Urinary bladder (tissue), 4 donors: Measurements from ENCODE around the gene REEP1. TPM values are rescaled to one million over a fixed set of nuclear protein-coding genes. Genes with fewer than 3 reads are reported as not detected.
A peak's percentile ranks its signal among the peaks of the same experiment; 100 is the strongest.

Source experiments
- DNase-seq: peaks from one replicate; pipeline ENCODE4 v3.0.0-alpha.2; 2015; ENCODE audit errors: extremely low spot score
- H3K27ac ChIP-seq: one replicate; pipeline ENCODE4 v1.5.1; 2013; ENCODE audit warnings: low read depth, mild to moderate bottlenecking, moderate library complexity
- H3K36me3 ChIP-seq: one replicate; pipeline ENCODE4 v1.6.1; 2013; ENCODE audit warnings: mild to moderate bottlenecking, moderate library complexity; ENCODE audit not compliant: insufficient read depth
- H3K4me1 ChIP-seq: one replicate; pipeline ENCODE4 v1.6.1; 2013; ENCODE audit warnings: mild to moderate bottlenecking, moderate library complexity; ENCODE audit not compliant: insufficient read depth
- H3K4me3 ChIP-seq: one replicate; pipeline ENCODE4 v1.5.1; 2013; ENCODE audit warnings: low read depth, low read length
- WGBS: extraction: QIAGEN DNeasy Blood & Tissue Kit; methylation state at CpG from one replicate; pipeline ENCODE4 v1.1.7; 2013; 5-methylcytosine and 5-hydroxymethylcytosine counted together
- polyA plus RNA-seq: library from polyadenylated mRNA; stranded (reverse); fragments of 200-250 nt; gene quantifications from one replicate; pipeline ENCODE4 v1.2.3, GENCODE V29; 2013
- total RNA-seq: library from RNA; depleted of rRNA; stranded (reverse); fragments of >200 nt; gene quantifications from one replicate; pipeline ENCODE4 v1.2.3, GENCODE V29; 2014
- donor health status: healthy with polysubstance abuse.
- donor health status: healthy.

REEP1 gene
- total and polyA plus RNA-seq, 2 donors, result 21.9 to 39.5 TPM

DNA sequence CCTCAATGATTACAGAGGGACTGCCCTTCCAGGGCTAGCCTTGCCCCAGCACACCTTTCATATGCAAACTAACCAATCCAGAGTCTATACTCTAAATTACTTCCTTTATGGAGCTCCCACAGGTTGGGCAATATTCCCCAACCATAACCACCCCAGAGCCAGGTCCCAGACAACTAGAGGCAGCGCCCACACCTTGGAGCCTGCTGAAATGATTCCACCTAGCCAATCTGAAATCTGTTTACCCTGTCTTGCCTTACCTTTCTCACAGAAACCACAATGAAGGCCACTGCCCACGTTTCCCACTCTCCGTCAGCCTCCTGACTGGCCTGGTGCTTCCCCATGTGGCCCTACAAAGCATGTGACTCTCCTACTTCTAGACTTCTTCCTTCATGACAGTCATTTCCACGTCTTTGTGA lies 62.0 kb downstream of the REEP1 start:
- 80% methylated on average over 4 of the region's 4 CpGs for WGBS
- H3K4me3 ChIP-seq, result no peak overlapping the region
- no peaks in the 10 kb centered on the region for H3K36me3 ChIP-seq
- H3K4me1 ChIP-seq, result peaks cover 1% of the 10 kb centered on the region
- H3K27ac ChIP-seq, result no peak overlapping the region
- no peak for DNase-seq

GRCh38 chr2:86274918-86275275 lies 62.5 kb downstream of the REEP1 start:
- WGBS, result 81% methylated on average over 3 of the region's 3 CpGs
- no peak for DNase-seq
- Histone ChIP-seq H3K36me3 (no peaks in the 10 kb centered on the region), H3K4me3 (no peak overlapping the region), H3K4me1 (peaks cover 1% of the 10 kb centered on the region), H3K27ac (no peak overlapping the region)

DNA sequence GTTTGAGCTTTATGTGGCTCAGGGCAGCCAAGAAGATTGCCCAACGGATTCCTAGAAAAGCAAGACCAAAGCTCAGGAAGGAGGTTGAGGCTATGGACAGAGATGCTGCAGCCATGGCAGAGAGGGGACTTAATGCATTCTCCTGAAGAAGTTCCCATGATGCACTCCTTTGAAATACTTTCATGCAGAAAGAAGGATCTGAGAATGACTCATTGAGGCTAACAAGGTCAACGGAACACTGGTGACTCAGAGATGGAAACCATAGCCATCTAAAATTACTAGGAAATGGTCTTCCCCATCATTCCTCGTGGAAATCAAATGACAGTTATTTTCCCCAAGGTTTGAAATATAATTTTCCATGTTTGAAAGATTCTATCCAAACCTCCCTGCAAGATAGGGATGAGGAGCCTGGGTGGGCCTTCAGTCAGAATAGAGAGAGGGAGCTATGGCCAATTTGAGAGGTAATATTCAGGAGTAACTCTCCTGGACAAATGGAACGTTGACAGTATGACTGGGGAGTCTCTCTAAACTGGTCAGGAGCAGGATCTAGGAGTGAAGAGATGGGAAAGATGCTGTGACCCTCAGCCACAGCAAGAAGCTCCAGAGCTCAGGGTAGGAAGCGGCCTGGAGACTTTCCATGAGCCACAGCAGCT lies 63.0 kb downstream of the REEP1 start:
- no peak for DNase-seq
- Histone ChIP-seq H3K36me3 (no peaks in the 10 kb centered on the region), H3K27ac (no peak overlapping the region), H3K4me3 (no peak overlapping the region), H3K4me1 (peaks cover 1% of the 10 kb centered on the region)
- WGBS, result 62% methylated on average over 5 of the region's 5 CpGs

DNA sequence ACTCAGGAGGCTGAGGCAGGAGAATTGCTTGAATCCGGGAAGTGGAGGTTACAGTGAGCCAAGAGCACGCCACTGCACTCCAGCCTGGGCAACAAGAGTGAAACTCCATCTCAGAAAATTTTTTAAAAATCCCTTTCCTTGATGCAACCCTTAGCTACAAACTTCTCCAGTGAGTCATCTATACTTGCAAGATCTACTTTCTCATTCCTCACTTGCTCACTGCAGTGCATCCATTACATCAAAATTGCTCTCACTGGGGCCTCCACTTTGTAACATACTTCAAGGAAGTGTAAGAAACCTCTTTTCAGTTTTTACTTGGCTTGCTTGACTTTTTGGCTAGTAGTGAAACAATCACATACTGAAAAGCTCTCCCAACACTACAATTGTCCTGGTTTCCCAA lies 65.3 kb downstream of the REEP1 start:
- Histone ChIP-seq H3K4me3 (no peak overlapping the region), H3K4me1 (no peaks in the 10 kb centered on the region), H3K27ac (no peak overlapping the region), H3K36me3 (no peaks in the 10 kb centered on the region)
- no peak for DNase-seq
- WGBS, result 84% methylated on average over 2 of the region's 2 CpGs

DNA sequence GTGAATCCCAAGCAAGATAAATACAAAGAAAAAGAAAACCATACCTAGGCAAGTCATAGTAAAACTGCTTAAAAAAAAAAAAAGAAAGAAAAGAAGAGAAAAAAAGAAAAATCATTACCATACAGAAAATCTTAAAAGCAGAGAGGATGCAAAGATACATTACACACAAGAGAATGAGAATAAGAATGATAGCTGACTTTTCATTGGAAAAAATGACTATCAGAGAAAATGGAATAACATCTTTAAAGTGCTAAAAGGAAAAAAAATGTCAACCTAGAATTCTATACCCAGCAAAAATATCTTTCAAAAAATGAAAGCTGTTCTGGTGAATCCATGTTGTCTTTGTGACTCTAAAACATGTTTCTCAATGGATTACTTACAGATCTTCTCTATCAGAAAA lies 66.2 kb downstream of the REEP1 start:
- H3K36me3 ChIP-seq, result no peaks in the 10 kb centered on the region
- no peaks in the 10 kb centered on the region for H3K4me1 ChIP-seq
- no peak overlapping the region for H3K27ac ChIP-seq
- H3K4me3 ChIP-seq, result no peak overlapping the region
- no peak for DNase-seq

- H3K36me3 ChIP-seq, result no peaks in the 10 kb centered on the region
- H3K27ac ChIP-seq, result no peak overlapping the region
- H3K4me3 ChIP-seq, result no peak overlapping the region
- DNase-seq, result no peak
- no peaks in the 10 kb centered on the region for H3K4me1 ChIP-seq
- 87% methylated on average over 6 of the region's 6 CpGs for WGBS
Measured at GRCh38 chr2:86263956-86264355, 73.5 kb downstream of the REEP1 start.

DNA sequence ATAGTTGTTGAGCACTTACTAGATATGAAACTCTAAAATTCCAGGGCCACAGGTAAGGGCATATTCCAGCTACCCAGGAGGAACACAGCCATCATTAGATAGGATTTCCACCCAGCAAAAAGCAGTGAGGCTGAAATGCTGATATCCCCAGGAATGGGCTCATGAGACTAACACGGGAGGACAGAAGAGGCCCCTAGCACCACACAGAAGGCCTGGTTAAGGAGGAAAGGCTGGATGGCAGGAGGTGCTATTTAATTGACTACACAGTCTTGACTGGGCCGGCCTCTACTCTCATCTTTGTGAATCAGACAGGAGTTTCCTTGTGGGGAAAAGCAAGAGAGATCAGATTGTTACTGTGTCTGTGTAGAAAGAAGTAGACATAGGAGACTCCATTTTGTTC lies 76.4 kb downstream of the REEP1 start:
- 84% methylated on average over 2 of the region's 2 CpGs for WGBS
- Histone ChIP-seq H3K36me3 (no peaks in the 10 kb centered on the region), H3K4me3 (no peak overlapping the region), H3K27ac (no peak overlapping the region), H3K4me1 (no peaks in the 10 kb centered on the region)
- DNase-seq, result no peak

DNA sequence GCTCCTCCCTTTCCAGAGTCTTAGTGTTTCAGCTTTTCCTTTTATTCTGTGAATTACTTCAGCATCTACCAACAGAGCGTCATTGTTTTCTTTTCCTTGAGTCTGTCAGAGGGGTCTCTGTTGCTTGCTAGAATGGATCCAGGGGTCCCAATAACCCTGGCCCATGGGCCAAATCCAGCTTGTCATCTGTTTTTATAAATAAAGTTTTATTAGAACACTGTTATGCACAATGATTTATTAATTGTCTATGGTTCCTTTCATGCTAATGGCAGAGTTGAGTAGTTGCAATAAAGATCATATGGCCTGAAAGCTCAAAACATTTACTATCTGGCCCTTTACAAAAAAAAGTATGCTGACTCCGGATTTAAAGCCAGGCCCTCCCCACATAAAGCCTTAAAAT lies 79.3 kb downstream of the REEP1 start:
- H3K27ac ChIP-seq, result no peak overlapping the region
- H3K4me1 ChIP-seq, result no peaks in the 10 kb centered on the region
- 88% methylated on average over 2 of the region's 2 CpGs for WGBS
- no peak for DNase-seq
- no peak overlapping the region for H3K4me3 ChIP-seq
- no peaks in the 10 kb centered on the region for H3K36me3 ChIP-seq

- WGBS, result 63% methylated on average over 3 of the region's 3 CpGs
- Histone ChIP-seq H3K27ac (no peak overlapping the region), H3K4me1 (no peaks in the 10 kb centered on the region), H3K36me3 (no peaks in the 10 kb centered on the region), H3K4me3 (no peak overlapping the region)
- no peak for DNase-seq
Measured at GRCh38 chr2:86256982-86257381, 80.4 kb downstream of the REEP1 start.

GRCh38 chr2:86256300-86256699 lies 81.1 kb downstream of the REEP1 start:
- Histone ChIP-seq H3K36me3 (no peaks in the 10 kb centered on the region), H3K4me3 (no peak overlapping the region), H3K27ac (no peak overlapping the region), H3K4me1 (no peaks in the 10 kb centered on the region)
- WGBS, result 94% methylated on average over 4 of the region's 4 CpGs
- no peak for DNase-seq

DNA sequence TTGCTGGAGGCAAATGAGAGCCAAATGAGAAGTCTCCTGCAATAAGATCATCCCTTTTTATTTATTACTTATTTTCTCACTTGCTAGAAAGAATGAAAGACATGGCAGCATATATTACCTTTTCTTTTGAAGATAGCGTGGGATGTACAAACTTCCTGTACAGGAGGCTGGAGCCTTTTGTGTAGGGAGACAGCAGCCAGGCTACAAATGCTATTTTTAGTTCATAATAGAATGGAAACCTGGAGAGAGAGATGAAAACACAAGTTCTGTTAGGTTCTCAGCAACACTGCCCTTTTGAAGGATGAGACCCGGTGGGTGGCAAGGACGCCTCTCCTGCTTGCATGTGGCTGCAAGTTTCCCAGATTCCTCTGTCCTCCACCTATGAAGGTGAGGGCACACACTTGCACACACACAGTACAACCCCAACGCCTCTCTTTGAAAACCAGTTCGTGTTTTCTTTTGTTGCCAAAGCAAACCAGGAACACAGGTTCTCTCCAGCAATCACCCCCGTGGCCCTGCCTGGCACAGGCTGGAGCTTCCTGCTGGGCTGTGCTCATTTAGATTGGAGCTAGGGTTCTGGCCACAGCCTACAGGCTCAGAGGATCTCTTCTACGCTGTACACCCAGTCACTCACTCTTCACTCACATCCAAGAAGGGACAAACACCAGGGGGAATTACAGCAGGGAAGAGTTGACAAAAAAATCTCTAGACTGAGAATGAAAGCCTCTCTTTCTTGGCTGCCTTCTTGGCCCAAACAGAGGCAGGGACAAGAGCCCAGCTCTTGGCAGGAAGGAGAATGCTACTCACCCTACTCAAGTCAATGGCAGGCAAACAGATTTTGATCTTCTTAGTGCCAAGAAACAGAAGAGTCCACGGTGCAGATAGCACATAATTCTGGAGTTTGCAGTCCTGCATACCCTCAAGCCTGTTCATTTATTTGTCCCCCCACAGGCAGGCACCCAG lies 82.6 kb downstream of the REEP1 start:
- H3K4me3 ChIP-seq, result no peak overlapping the region
- H3K4me1 ChIP-seq, result no peaks in the 10 kb centered on the region
- H3K36me3 ChIP-seq, result no peaks in the 10 kb centered on the region
- no peak overlapping the region for H3K27ac ChIP-seq
- DNase-seq, result peak; percentile 23
- 41% methylated on average over 8 of the region's 8 CpGs for WGBS

- no peak for DNase-seq
- Histone ChIP-seq H3K36me3 (no peaks in the 10 kb centered on the region), H3K4me1 (no peaks in the 10 kb centered on the region), H3K4me3 (no peak overlapping the region), H3K27ac (no peak overlapping the region)
- 77% methylated on average over 6 of the region's 6 CpGs for WGBS
Measured at GRCh38 chr2:86253424-86253823, 84.0 kb downstream of the REEP1 start.

GRCh38 chr2:86251840-86252266 lies 85.6 kb downstream of the REEP1 start:
- H3K4me3 ChIP-seq, result no peak overlapping the region
- no peak overlapping the region for H3K27ac ChIP-seq
- no peaks in the 10 kb centered on the region for H3K4me1 ChIP-seq
- H3K36me3 ChIP-seq, result no peaks in the 10 kb centered on the region
- no peak for DNase-seq
- 73% methylated on average over 10 of the region's 10 CpGs for WGBS
